ENCODE measurements around the gene JUNB.

Gene JUNB

DNA sequence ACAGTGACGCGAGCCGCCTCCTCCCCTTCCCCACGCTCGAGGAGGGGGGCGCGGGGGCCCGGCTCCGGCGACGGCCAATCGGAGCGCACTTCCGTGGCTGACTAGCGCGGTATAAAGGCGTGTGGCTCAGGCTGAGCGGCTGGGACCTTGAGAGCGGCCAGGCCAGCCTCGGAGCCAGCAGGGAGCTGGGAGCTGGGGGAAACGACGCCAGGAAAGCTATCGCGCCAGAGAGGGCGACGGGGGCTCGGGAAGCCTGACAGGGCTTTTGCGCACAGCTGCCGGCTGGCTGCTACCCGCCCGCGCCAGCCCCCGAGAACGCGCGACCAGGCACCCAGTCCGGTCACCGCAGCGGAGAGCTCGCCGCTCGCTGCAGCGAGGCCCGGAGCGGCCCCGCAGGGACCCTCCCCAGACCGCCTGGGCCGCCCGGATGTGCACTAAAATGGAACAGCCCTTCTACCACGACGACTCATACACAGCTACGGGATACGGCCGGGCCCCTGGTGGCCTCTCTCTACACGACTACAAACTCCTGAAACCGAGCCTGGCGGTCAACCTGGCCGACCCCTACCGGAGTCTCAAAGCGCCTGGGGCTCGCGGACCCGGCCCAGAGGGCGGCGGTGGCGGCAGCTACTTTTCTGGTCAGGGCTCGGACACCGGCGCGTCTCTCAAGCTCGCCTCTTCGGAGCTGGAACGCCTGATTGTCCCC is at the start of gene JUNB:
Gene JUNB (plus strand): TSS at position 142 of the 706 bp plus-strand sequence. CDS start 286 bp downstream, at position 428.
- peak; percentile 70 for DNase-seq

DNA sequence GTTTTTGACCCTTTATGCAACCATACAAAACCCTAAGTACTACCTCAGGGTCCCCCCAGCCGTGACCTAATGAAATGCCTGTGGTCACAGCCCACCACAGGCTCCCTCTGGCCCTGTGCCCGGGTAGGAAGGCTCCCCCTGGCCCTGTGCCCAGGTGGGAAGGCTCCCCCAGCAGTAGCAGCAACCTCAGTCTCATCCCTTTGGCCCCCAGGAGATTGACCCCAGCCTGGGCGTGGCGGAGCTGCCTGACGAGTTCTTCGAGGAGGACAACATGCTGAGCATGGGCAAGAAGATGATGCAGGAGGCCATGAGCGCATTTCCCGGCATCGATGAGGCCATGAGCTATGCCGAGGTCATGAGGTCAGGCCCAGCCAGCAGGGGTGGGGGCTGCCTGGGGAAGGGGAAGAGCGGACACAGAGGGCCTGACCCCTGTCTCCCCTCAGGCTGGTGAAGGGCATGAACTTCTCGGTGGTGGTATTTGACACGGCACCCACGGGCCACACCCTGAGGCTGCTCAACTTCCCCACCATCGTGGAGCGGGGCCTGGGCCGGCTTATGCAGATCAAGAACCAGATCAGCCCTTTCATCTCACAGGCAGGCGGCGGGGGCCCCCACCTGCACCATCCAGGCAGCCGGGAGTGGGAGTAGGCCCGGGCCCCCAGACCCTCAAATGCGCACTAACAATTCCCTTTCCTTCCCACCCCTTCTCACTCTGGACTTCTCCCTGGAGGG is 46.0 kb upstream of the JUNB start:
- no peak for DNase-seq

DNA sequence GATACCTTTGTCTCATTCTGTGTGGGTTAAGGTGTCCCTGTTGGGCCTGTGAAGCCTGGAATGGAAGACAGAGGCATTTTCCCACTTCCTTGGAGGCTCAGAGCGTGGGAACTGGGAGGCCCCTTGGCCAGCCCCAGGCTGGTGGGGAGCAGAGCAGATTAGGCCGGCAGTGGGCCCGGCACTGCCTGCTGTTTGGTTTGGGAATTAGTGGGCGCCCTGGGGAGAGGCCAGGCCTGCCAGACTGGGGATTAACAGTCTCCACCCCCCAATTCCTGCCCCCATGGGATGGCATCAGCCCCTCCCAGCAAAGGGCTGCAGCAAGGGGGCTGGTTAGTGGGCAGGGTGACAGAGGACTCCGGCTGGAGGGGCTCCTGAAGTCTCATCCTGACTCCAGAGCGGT is 42.8 kb upstream of the JUNB start:
- DNase-seq, result no peak

DNA sequence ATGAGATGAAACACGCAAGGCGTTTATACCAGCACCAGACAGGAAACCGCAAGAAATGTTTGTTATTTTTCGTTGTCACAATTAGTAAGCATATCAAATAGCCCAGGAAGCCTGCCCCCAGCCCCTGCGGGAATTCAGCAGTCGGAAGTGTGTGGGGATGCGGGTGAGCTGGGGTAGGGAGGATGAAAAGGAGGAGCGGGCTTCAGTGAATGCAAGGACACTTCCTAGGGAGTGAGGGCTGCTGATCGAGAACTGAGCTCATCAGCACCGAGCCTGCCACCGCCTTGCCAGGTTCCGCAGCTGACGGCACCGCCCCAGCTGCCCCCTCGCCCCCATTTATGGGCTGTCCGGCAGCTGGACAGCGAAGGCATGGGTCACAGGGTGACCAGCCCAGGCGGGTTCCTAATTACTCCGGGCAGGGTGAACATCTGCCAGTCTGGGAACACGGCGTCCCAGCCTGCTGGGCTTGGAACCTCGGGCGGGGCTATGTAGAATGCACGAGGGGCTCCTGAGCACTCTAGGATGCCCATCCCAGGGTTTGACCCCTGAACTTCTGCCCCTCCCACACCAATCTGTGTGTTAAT is 41.3 kb upstream of the JUNB start:
- no peak for DNase-seq

DNA sequence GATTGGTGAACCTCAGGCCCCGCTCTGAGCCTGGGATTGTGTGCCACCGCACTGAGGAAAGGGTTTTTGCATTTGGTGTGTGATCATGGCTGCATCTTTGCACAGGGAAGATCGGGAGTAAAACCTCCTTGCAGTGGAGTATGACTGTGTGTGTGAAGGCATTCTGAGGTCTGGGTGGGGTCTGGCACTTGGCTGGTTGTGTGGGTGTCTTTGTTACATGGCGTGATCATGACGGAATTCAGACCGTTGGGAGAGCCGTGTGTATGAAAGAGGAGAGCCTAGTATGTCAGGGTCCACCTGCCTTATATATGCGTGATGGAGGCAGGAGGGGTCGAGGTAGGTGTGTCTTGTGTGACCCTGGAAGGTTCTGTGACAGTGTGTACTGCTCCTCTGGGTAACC is 40.4 kb upstream of the JUNB start:
- no peak for DNase-seq

DNA sequence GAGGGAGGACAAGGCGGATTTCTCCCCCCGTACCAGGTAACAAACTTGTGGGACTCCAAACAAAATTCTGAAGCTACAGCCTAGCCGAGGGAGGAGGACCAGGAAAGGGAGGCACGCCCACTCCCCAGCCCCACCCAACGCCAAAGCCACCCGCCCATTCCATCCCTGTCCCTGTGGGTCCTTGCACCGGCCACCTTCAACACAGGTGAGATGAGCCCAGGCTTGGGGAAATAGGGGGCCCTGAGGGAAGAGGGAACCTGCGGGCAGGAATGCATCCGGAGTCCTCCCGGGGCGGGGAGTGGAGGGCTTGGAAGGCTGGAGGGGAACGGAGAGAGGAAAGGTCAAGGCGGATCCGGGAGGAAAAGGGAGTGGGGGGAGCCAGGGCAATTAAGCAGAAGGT is 39.7 kb upstream of the JUNB start, which contains the start of gene BEST2:
Gene BEST2 (plus strand): TSS at position 157 of the 400 bp plus-strand sequence. CDS start 802 bp downstream, outside the sequence.
- no peak for DNase-seq

DNA sequence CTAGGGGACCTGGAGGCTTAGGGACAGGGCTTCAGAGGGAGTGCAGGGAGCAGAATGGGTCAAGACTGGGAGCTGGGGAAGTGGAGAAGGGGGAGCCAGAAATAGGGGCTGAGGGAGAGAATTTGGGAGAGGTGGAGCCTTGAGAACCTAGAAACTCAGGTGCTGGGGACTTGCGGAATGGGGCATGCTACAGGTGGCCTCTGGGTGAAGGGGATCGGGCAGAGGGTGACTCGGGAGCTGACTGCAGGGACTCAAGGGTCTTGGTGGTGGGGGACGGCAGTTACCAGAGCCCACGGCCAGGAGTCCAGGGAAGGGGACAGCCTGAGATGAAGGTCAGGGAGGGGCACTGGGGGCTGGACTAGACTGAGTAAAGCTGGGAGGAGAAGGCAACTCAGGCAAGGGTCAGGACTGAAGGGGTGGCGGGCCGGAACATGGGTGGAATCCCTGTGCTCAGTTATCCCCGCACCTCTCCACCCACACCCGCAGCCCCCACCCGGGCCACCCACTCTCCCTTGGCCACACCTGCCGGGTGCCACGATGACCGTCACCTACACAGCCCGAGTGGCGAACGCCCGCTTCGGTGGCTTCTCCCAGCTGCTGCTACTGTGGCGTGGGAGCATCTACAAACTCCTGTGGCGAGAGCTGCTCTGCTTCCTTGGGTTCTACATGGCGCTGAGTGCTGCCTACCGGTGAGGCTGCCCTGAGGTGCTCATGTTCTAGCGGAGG is 39.1 kb upstream of the JUNB start:
- no peak for DNase-seq

DNA sequence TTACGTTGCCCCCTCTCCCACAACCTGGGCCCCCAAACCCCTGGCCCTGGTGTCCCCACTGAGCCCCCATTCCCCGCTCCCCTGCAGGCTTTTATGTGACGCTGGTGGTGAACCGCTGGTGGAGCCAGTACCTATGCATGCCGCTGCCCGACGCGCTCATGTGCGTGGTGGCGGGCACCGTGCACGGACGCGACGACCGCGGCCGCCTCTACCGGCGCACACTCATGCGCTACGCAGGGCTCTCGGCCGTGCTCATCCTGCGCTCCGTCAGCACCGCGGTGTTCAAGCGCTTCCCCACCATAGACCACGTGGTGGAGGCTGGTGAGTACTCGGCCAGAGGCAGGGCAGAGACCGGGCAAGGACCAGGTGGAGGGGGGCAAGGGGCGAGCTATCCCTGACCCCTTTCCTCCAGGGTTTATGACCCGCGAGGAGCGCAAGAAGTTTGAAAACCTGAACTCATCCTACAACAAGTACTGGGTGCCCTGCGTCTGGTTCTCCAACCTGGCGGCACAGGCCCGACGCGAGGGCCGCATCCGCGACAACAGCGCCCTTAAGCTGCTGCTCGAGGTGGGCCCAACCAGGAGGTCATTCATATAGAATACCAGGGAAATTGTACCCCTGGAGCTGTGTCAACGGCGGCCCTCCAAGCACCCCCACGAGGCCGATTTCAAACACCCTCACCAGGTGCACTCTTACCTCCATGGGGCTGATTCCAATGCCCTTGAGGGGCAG is 36.7 kb upstream of the JUNB start:
- no peak for DNase-seq

DNA sequence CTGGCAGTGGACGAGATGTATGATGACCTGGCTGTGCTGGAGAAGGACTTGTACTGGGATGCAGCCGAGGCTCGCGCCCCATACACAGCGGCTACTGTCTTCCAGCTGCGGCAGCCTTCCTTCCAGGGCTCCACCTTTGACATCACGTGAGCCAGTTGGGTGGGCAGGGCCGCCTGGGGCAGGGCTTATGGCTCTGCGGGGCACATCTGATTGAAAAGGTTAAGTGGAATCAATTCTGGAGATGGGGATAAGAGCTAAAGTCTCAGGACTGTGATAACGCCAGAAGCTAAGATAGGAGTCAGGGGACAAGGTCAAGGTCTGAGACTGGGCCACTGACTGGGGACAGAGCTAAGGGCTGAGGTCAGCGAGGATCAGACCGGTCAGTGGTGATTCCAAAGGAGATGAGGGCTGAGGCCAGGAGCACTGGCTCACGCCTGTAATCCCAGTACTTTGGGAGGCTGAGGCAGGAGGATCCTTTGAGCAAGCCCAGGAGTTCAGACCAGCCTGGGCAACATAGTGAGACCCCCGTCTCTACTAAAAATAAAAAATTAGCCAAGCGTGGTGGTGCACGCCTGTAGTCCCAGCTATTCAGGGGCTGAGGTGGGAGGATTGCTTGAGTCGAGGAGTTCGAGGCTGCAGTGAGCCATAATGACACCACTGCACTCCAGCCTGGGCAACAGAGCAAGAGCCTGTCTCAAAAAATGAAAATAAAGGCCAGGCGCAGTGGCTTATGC is 35.0 kb upstream of the JUNB start:
- no peak for DNase-seq

DNA sequence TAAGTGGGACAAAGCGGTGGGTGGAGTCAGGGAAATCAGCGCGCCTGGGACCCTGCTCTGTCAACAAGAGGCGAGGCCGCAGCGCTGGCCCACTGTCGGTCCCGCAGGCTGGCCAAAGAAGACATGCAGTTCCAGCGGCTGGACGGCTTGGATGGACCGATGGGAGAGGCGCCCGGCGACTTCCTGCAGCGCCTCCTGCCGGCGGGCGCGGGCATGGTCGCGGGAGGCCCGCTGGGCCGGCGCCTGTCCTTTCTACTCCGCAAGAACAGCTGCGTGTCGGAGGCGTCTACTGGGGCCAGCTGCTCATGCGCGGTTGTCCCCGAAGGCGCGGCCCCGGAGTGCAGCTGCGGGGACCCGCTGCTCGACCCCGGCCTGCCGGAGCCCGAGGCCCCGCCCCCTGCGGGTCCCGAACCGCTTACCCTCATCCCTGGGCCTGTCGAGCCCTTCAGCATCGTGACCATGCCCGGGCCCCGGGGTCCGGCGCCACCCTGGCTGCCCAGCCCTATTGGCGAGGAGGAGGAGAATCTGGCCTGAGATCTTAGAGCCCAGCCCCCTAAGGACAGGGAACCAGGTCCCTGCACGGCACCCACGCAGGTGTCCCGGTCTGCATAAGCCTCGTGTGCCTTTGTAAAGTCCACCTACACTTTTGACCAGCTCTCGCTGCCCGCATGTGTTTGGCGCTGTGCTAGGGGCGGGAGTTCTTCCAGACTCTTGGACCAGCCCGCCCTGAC is 33.6 kb upstream of the JUNB start:
- DNase-seq, result peak; percentile 73

DNA sequence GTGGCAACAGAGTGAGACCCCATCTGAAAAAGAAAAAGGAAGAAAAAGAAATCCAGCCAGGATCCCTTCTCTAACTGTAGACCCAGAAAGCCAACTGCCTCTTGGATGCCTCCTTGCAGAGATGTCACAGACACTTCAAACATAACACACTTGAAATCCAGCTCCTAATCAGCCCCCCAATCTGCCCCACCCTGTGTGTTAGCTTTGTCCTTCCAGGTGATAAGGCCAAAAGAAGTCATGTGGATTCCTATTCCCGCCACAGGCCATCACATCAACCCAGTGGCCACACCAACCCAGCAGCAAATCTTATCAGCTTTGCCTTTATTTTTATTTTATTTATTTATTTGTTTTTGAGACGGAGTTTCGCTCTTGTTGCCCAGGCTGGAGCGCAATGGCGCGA is 31.6 kb upstream of the JUNB start:
- DNase-seq, result no peak

DNA sequence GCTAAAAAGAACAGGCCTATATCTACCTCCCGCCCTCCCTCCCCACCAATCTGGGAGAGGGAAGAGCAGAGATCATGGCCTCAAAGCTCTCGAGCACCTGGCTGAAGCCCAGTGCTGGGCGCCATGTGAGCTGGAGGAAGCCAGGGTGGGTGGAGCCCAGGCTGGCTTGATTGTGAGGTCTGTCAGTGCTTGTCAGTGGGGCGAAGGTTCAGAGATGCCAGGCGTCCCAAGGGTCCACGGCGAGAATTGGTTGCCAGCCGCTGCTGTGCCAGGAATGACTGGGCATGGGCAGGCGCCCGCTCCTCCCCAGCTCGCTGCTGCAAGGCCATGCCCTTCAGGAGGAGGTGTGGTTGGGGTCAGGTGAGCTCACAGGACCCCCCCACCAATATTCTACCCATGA is 28.2 kb upstream of the JUNB start:
- DNase-seq, result no peak

DNA sequence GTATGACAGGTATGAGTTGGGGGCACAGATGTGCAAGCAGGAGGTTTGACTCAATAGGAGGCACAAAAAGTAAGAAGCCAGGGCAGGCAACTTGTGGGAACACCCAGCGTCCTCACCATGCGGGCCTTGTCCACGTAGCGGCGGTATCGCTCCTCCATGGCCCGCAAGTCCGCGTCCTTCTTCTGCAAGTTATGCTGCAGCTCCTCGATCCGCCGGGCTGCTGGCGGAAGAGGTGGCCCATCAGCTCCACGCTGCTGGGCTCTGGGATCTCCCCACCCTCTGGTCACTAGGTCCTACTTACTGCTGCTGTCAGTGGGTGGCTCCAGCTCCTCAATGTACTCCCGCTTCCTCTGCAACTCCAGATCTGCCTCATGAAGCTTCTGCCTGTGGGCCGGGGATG is 26.6 kb upstream of the JUNB start:
- DNase-seq, result no peak

DNA sequence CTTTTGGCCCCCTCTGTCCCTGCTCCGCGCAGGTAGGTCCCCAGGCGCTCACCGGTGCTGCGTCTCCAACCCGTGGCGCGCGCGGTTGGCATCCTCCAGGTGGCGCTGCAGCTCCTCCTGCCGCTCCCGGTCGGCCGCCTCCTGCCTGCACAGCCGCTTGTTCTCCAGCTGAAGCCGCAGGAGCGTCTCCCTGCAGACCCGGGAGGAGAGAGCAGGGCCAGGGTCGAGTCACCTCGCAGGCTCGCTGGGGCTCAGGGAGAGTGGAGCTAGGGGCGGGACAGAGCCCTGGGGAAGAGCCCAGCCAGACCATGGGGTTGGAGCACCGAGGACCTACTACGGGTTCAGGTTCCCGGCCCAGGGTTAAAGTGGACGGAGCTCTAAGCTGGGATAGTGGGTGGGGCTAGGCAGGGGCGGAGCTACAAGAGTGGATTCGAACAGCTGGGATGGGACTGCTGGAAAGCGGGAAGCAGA is 25.2 kb upstream of the JUNB start:
- DNase-seq, result peak; percentile 78

DNA sequence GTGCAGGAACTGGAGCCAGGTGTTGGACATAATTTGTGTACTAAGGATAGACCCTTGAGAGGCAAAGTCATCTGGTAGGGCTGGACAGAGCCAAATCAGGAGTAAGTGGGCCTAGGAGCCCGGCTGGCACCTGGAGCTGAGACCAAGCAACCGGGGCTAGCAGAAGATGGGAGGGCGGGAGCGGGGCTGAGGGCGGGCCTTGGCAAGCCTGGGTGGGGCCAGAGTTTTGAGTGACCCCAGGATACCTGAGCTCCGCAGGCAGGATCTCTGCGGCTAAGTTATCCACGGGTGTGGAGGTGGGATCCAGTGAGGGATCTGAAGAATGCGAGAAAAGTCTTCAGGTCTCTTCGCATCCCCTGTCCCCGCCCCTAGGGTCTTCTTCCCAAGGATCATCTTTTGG is 24.1 kb upstream of the JUNB start:
- DNase-seq, result no peak

DNA sequence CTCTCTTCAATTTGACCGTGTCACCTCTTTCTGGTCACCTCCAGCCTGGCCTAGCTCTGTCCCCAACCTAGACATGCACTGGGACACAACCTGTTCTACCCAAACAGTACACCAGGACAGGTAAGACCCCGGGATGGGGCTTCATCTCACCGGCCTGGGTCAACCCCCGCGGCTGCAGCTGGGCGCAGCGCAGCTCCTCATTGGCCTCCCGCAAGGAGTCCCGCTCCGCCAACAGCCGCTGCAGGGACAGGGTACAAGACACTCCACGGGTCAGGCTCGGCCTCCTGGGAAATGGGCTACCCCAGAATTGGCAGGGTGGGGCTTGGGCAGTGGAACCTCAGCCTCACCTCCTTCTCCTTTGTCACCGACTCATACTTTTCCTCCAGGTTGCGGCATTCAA is 23.6 kb upstream of the JUNB start:
- DNase-seq, result no peak

DNA sequence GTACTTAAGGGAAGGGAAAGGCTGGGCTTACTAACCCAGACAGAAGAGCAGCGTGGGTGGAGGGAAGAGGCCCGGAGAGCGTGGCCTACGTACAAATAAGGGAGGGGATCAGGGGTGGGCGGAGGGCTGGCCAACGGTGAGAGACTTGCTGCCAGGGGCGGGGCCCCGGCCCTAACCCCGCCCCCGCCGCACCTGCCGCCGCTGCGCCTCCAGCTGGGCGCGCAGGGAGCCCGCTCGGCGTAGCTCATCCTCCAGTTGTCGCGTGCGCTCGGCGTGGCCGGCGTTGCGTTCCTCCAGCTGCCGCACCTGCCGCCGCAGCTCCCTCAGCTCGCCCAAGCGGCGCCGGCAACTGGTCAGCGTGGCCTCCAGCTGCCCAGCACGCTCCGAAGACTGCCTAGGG is 21.6 kb upstream of the JUNB start:
- peak; percentile 88 for DNase-seq

DNA sequence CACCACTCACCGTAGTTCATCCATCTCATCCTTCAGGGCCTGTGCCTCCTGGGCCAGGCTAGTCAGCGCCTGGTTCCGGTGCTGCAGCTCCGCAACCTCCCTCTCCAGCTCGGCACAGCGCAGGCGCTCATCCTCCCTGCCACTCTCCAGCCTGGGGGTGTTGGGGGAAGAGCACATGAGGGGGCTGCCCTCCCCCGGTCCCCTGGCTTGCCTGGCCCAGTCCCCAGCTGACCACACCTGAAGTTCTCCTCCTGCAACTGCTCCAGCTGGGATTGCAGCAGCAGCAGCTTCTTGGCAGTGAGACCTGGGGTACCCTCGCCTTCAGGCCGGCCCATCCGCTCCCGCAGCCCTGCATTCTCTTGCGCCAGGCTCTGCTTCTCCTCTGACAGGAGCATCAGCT is 20.4 kb upstream of the JUNB start:
- no peak for DNase-seq

DNA sequence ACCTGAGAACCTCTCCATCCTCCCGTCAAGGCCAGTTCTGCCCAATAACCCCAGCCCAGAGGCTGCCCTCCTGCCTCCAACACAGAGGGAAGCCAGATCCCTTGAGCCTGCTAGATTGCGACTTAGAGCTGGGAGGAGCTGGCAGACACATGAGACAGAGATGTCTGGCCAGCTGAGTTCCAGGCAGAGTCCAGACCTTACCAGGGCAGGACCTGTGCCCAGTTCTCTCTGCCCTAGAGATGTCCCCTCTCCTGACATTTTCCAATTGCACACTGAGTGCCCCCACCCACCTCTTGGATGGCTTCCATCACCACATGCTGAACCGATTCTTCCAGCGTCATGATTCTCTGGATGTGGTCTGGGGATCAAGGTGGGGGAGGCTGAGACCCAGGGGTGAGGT is 19.0 kb upstream of the JUNB start:
- DNase-seq, result no peak

DNA sequence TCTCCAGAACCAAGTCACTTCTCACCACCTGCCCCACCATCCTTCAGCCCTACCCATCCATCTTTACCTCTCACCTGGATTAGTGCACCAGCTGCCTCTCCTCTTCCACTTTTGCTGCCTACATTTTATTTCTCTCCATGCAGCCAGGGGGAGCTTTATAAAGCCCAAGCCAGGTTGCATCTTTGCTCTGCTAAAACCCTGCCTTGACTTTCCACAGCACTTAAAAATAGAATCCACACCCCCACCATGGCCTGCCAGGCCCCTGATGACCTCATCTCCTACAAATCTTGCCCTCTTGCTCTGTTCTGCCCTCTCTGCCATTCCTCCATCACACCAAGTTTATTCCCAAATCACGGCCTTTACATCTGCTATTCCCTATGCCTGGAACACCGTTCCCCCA is 17.7 kb upstream of the JUNB start:
- DNase-seq, result peak; percentile 34

Measured in SHP77 treated with DMSO at 0.1 percent for 48 hours (cell line).